ENCODE measurements around the gene PDE4D.

DNA sequence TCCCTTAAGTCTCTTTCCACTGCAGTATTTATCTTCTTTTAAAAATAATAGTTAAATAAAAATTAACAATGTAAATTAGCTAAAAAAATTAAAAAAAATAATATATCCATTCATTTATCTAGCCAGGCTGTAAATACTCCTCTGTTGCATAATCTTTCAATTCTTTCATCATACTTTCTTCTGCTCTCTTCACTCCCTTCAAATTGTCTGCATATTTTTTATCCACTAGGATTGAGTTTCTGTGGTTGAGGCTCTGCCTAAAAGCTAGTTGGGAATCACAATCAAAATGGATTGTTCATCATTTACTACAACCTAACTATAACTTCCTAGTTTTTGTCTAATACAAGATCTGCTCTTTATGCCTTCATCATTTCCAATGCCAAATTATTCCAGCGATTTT lies 182.2 kb downstream of the PDE4D start:
- TF ChIP-seq POLR2A (IDR thresholded peaks at IDR 0.05), result no peak
- TF ChIP-seq, protein P1, sequence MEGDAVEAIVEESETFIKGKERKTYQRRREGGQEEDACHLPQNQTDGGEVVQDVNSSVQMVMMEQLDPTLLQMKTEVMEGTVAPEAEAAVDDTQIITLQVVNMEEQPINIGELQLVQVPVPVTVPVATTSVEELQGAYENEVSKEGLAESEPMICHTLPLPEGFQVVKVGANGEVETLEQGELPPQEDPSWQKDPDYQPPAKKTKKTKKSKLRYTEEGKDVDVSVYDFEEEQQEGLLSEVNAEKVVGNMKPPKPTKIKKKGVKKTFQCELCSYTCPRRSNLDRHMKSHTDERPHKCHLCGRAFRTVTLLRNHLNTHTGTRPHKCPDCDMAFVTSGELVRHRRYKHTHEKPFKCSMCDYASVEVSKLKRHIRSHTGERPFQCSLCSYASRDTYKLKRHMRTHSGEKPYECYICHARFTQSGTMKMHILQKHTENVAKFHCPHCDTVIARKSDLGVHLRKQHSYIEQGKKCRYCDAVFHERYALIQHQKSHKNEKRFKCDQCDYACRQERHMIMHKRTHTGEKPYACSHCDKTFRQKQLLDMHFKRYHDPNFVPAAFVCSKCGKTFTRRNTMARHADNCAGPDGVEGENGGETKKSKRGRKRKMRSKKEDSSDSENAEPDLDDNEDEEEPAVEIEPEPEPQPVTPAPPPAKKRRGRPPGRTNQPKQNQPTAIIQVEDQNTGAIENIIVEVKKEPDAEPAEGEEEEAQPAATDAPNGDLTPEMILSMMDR (IDR thresholded peaks at IDR 0.05), result no peak

Data from esophagus squamous epithelium (tissue), 4 donors.